Muscle of leg (tissue), 11 donors: ENCODE results near the gene TUFT1. TPM values are rescaled to one million over a fixed set of nuclear protein-coding genes. Genes with fewer than 3 reads are reported as not detected.
A peak's percentile ranks its signal among the peaks of the same experiment; 100 is the strongest.

ENCODE experiments used
- DNase-seq: peaks from one replicate; pipeline ENCODE4 v3.0.0; 2013
- H3K27ac ChIP-seq: one replicate; pipeline ENCODE4 v1.5.1; 2013; ENCODE audit warnings: mild to moderate bottlenecking, low read length, control low read depth
- H3K27me3 ChIP-seq: one replicate; pipeline ENCODE4 v1.6.1; 2013; ENCODE audit warnings: low read length; ENCODE audit not compliant: control insufficient read depth, insufficient read depth
- H3K36me3 ChIP-seq: one replicate; pipeline ENCODE4 v1.6.1; 2013; ENCODE audit warnings: low read length; ENCODE audit not compliant: control insufficient read depth, insufficient read depth
- H3K4me1 ChIP-seq: one replicate; pipeline ENCODE4 v1.6.1; 2013; ENCODE audit warnings: low read length; ENCODE audit not compliant: control insufficient read depth, insufficient read depth
- H3K4me3 ChIP-seq: one replicate; pipeline ENCODE4 v1.5.1; 2013; ENCODE audit warnings: low read length, control low read depth
- H3K9me3 ChIP-seq: replicated peaks from 2 replicates; pipeline ENCODE4 v1.6.1; 2013; ENCODE audit warnings: low read depth, low read length; ENCODE audit not compliant: control insufficient read depth
- WGBS: methylation state at CpG from one replicate; pipeline ENCODE4 v1.1.5; 2013; ENCODE audit warnings: missing lambda C conversion rate; ENCODE audit not compliant: insufficient coverage; 5-methylcytosine and 5-hydroxymethylcytosine counted together
- polyA plus RNA-seq, 8 donors: library from polyadenylated mRNA; unstranded; fragments of 120-200 nt; gene quantifications; one replicate each; pipeline versions ENCODE4 v1.2.1 to v1.2.3, GENCODE V29; 2013; ENCODE audit warnings: inconsistent platforms in 1 of 8, low replicate concordance in 1 of 8; ENCODE audit not compliant: insufficient read length in 8 of 8, insufficient read depth in 1 of 8
- total RNA-seq: library from RNA; stranded (reverse); fragments of 120-200 nt; gene quantifications from one replicate; pipeline ENCODE4 v1.2.4, GENCODE V29; 2013

Gene TUFT1
- total and polyA plus RNA-seq, 9 donors = 6.0 to 9.6 (median 7.0) TPM

DNA sequence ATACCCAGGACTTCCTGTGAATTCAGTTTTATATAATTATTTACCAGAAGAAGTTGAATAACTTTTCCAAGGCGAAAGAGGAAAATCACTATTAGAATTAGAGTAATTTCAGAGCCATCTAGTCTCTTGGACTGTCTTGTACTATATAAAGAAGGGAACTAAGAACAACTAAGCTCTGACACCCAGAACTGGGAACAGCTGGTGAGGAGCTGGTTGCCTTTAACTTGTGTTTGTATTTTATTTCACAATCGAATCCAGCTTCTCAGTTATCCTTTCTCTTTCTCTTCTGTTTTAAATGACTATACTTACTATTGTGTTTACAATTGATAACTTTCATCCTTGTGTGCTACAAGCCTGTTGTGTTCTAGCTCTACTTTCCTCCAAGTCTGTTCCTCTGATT is 80.2 kb downstream of the TUFT1 start:
- Histone ChIP-seq H3K27ac (peak overlapping the region; percentile 40), H3K4me1 (peaks cover 7% of the 10 kb centered on the region), H3K4me3 (no peak overlapping the region), H3K27me3 (no peaks in the 10 kb centered on the region), H3K36me3 (no peaks in the 10 kb centered on the region), H3K9me3 (no peaks in the 10 kb centered on the region)
- no CpG with 5 or more reads among the region's 2 CpGs for WGBS
- peak; percentile 51 for DNase-seq

DNA sequence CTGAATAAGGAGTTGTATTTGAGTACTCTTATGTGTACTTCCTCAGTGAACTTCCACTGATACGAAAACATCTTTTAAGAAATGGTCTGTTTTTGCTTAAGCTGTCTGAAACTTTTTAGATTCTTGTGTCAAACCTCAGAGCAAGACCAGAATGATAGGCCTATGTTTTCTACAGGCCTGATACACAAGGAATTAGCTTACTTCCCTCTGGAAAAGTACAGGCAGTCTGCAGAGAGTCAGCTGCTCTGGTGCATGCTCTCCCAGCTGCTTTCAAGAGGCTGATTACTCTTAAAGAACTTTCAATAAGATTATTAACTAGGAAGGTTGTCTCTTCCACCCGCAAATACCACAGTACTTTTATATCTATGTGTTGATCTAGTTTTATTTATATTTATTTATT is 81.2 kb downstream of the TUFT1 start:
- Histone ChIP-seq H3K27ac (peak overlapping the region; percentile 65), H3K27me3 (no peaks in the 10 kb centered on the region), H3K36me3 (no peaks in the 10 kb centered on the region), H3K4me3 (no peak overlapping the region), H3K9me3 (no peaks in the 10 kb centered on the region), H3K4me1 (peaks cover 7% of the 10 kb centered on the region)
- WGBS = no CpG with 5 or more reads among the region's 2 CpGs
- DNase-seq = peak; percentile 39

DNA sequence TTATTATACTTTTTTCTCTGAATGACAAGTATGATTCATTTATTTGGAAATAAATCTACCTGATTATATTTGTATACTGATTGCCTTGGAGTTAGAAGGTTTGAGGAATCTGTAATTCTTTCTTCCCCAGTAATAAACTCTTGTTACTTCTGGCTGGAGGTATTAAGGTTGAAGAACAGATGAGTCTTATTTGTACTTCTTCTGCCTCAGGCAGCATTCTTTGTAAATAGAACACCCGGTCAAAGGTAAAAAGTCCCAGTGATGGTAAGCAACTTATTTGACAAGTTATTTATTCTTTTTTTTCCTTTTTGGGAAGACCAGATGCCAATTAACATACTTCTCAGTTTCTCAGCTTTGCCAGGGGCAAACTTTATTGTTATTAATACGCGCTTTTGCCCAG is 84.7 kb downstream of the TUFT1 start:
- Histone ChIP-seq H3K4me3 (no peak overlapping the region), H3K27me3 (no peaks in the 10 kb centered on the region), H3K9me3 (no peaks in the 10 kb centered on the region), H3K27ac (no peak overlapping the region), H3K36me3 (no peaks in the 10 kb centered on the region), H3K4me1 (peaks cover 3% of the 10 kb centered on the region)
- 100% methylated on average over 2 of the region's 3 CpGs for WGBS
- no peak for DNase-seq

DNA sequence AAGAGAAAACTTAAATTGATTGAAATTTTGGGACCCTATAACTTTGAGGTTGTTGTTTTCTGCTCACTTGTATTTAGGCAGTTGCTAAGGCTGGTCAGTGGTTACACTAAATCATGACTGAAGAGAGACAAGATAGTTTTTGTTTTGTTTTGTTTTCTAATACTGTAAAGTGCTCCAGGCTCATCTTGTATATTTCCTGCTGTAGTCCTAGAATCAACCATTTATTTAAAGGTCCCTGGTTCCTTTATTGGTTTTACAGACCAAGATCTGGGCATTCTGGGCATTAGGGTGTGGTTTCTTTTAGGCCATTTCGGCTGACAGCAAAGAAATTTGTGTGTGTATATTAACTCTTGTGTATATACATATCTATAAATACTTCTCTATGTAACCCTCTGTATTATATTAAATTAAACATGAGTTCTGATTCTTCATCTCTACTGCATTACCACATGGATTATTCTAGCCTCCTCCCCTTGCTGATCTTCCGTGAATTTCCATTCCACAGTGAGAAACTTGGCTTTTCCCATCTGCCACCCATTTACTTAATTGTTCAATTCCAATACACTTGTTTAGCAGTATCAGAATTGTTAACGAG is 86.7 kb downstream of the TUFT1 start:
- no peaks in the 10 kb centered on the region for H3K27me3 ChIP-seq
- H3K9me3 ChIP-seq = no peaks in the 10 kb centered on the region
- DNase-seq = no peak
- 75% methylated on average over 1 of the region's 3 CpGs for WGBS
- no peak overlapping the region for H3K4me3 ChIP-seq
- H3K4me1 ChIP-seq = no peaks in the 10 kb centered on the region
- no peaks in the 10 kb centered on the region for H3K36me3 ChIP-seq
- H3K27ac ChIP-seq = no peak overlapping the region

DNA sequence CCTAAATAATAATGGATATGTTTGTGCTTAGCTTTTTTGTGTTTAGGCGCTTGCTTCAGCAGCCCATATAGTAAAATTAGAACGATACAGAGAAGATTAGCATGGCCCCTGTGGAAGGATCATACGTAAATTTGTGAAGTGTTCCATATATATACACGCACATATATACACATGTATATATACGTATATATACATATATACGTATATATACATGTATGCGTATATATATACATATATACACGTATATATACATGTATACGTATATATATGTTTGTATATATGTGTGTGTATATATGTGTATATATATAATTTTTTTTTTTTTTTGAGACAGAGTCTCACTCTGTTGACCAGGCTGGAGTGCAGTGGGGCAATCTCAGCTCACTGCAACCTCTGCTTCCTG is 89.2 kb downstream of the TUFT1 start:
- Histone ChIP-seq H3K36me3 (no peaks in the 10 kb centered on the region), H3K27me3 (no peaks in the 10 kb centered on the region), H3K4me1 (no peaks in the 10 kb centered on the region), H3K4me3 (no peak overlapping the region), H3K9me3 (no peaks in the 10 kb centered on the region), H3K27ac (no peak overlapping the region)
- DNase-seq = no peak
- no CpG with 5 or more reads among the region's 9 CpGs for whole genome bisulfite sequencing

Other genes starting within 250 kb of the TUFT1 start
- gene PI4KB, start 212.9 kb upstream of the TUFT1 start, total RNA-seq = 31.4 TPM
- 10 to 100 TPM; 43.6 to 59.1 (median 51.9) TPM for gene PI4KB, start 212.9 kb upstream of the TUFT1 start, polyA plus RNA-seq
- 28.1 TPM for gene RFX5, start 193.1 kb upstream of the TUFT1 start, total RNA-seq
- gene RFX5, start 193.1 kb upstream of the TUFT1 start, polyA plus RNA-seq = 10 to 100 TPM; 20.2 to 30.3 (median 24.6) TPM
- gene SELENBP1, start 167.6 kb upstream of the TUFT1 start, total RNA-seq = 31.2 TPM
- 10 to 100 TPM; 28.2 to 50.1 (median 37.6) TPM for gene SELENBP1, start 167.6 kb upstream of the TUFT1 start, polyA plus RNA-seq
- 211 TPM for gene PSMB4, start 140.7 kb upstream of the TUFT1 start, total RNA-seq
- 100 to 1,000 TPM; 158 to 193 (median 184) TPM for gene PSMB4, start 140.7 kb upstream of the TUFT1 start, polyA plus RNA-seq
- gene POGZ, start 80.8 kb upstream of the TUFT1 start, total RNA-seq = 37.7 TPM
- gene POGZ, start 80.8 kb upstream of the TUFT1 start, polyA plus RNA-seq = 10 to 100 TPM; 45.3 to 66.0 (median 52.1) TPM
- 0.35 TPM for gene CGN, start 28.9 kb upstream of the TUFT1 start, total RNA-seq
- gene CGN, start 28.9 kb upstream of the TUFT1 start, polyA plus RNA-seq = 1 to 10 TPM in 3 of 8 donors, under 1 TPM in 5; 0.31 to 6.4 (median 0.91) TPM
- gene SNX27, start 71.7 kb downstream of the TUFT1 start, total RNA-seq = 22.3 TPM
- gene SNX27, start 71.7 kb downstream of the TUFT1 start, polyA plus RNA-seq = 10 to 100 TPM; 15.7 to 21.4 (median 18.6) TPM
- gene CELF3, start 176.5 kb downstream of the TUFT1 start, total RNA-seq = 0.04 TPM
- gene CELF3, start 176.5 kb downstream of the TUFT1 start, polyA plus RNA-seq = 1 to 10 TPM in 2 of 8 donors, under 1 TPM in 6; 0.43 to 2.0 (median 0.74) TPM
- gene RIIAD1, start 181.2 kb downstream of the TUFT1 start, total RNA-seq = 2.7 TPM
- 1 to 10 TPM in 5 of 8 donors, under 1 TPM in 2, not detected in 1; 0.59 to 3.4 (median 1.4) TPM for gene RIIAD1, start 181.2 kb downstream of the TUFT1 start, polyA plus RNA-seq
- gene MRPL9, start 223.2 kb downstream of the TUFT1 start, total RNA-seq = 67.7 TPM
- gene MRPL9, start 223.2 kb downstream of the TUFT1 start, polyA plus RNA-seq = 10 to 100 TPM; 66.3 to 87.9 (median 77.7) TPM